Measurements from ENCODE around the gene TSNAXIP1.

Gene TSNAXIP1

GRCh38 chr16:67814567-67814966 is 7.9 kb downstream of the TSNAXIP1 start:
- TF ChIP-seq CTCF (IDR thresholded peaks at IDR 0.05; ENCODE audit: unreplicated experiment in 3 of 3): no peak
- H3K9me3 Mint-ChIP-seq: no peaks in the 10 kb centered on the region
- no peaks in the 10 kb centered on the region for H3K36me3 Mint-ChIP-seq (ENCODE audit: low read depth)
- H3K4me3 Mint-ChIP-seq: no peak overlapping the region
- no peaks in the 10 kb centered on the region for H3K27me3 Mint-ChIP-seq (ENCODE audit: low read depth)
- H3K4me1 Mint-ChIP-seq: no peaks in the 10 kb centered on the region
- H3K27ac Mint-ChIP-seq: no peak overlapping the region

- no peaks in the 10 kb centered on the region for H3K27me3 Mint-ChIP-seq (ENCODE audit: low read depth)
- no peak overlapping the region for H3K4me3 Mint-ChIP-seq
- no peak overlapping the region for H3K27ac Mint-ChIP-seq
- no peaks in the 10 kb centered on the region for H3K9me3 Mint-ChIP-seq
- H3K4me1 Mint-ChIP-seq: no peaks in the 10 kb centered on the region
- H3K36me3 Mint-ChIP-seq (ENCODE audit: low read depth): peaks cover 4% of the 10 kb centered on the region
- TF ChIP-seq CTCF (IDR thresholded peaks at IDR 0.05; ENCODE audit: unreplicated experiment in 3 of 3): no peak
Observed at GRCh38 chr16:67820608-67821259, 14.0 kb downstream of the TSNAXIP1 start.

GRCh38 chr16:67822511-67822910 is 15.8 kb downstream of the TSNAXIP1 start:
- Mint-ChIP-seq H3K4me3 (no peak overlapping the region), H3K36me3 (ENCODE audit: low read depth) (peaks cover 12% of the 10 kb centered on the region), H3K4me1 (no peaks in the 10 kb centered on the region), H3K27me3 (ENCODE audit: low read depth) (no peaks in the 10 kb centered on the region), H3K27ac (no peak overlapping the region), H3K9me3 (no peaks in the 10 kb centered on the region)
- TF ChIP-seq CTCF (IDR thresholded peaks at IDR 0.05; ENCODE audit: unreplicated experiment in 3 of 3): no peak

GRCh38 chr16:67825119-67825518 is 18.4 kb downstream of the TSNAXIP1 start:
- Mint-ChIP-seq H3K9me3 (no peaks in the 10 kb centered on the region), H3K36me3 (ENCODE audit: low read depth) (peaks cover 20% of the 10 kb centered on the region), H3K27me3 (ENCODE audit: low read depth) (no peaks in the 10 kb centered on the region), H3K27ac (no peak overlapping the region), H3K4me3 (no peak overlapping the region), H3K4me1 (no peaks in the 10 kb centered on the region)
- no peak for TF ChIP-seq CTCF (IDR thresholded peaks at IDR 0.05; ENCODE audit: unreplicated experiment in 3 of 3)

GRCh38 chr16:67825906-67826305 is 19.2 kb downstream of the TSNAXIP1 start:
- H3K4me3 Mint-ChIP-seq: no peak overlapping the region
- no peaks in the 10 kb centered on the region for H3K27me3 Mint-ChIP-seq (ENCODE audit: low read depth)
- no peaks in the 10 kb centered on the region for H3K9me3 Mint-ChIP-seq
- H3K4me1 Mint-ChIP-seq: no peaks in the 10 kb centered on the region
- H3K27ac Mint-ChIP-seq: no peak overlapping the region
- TF ChIP-seq CTCF (IDR thresholded peaks at IDR 0.05; ENCODE audit: unreplicated experiment in 3 of 3): no peak
- H3K36me3 Mint-ChIP-seq (ENCODE audit: low read depth): peaks cover 24% of the 10 kb centered on the region

- no peak for TF ChIP-seq CTCF (IDR thresholded peaks at IDR 0.05; ENCODE audit: unreplicated experiment in 3 of 3)
- H3K4me3 Mint-ChIP-seq: no peak overlapping the region
- H3K4me1 Mint-ChIP-seq: peaks cover 8% of the 10 kb centered on the region
- H3K27ac Mint-ChIP-seq: no peak overlapping the region
- H3K36me3 Mint-ChIP-seq (ENCODE audit: low read depth): peaks cover 29% of the 10 kb centered on the region
- H3K27me3 Mint-ChIP-seq (ENCODE audit: low read depth): no peaks in the 10 kb centered on the region
- H3K9me3 Mint-ChIP-seq: no peaks in the 10 kb centered on the region
Observed at GRCh38 chr16:67828651-67829050, 22.0 kb downstream of the TSNAXIP1 start.

Measured in nephron (organoid).